GM13977 (cell line): ENCODE data around the gene ERRFI1.
"Not testable (repeated sequence)": the region's sequence is repeated elsewhere in the genome, so short reads cannot be mapped to it uniquely, and the experiment has no call there.

ENCODE experiments used
- DNase-seq: peaks from one replicate; pipeline ENCODE4 v3.0.0; 2012; ENCODE audit warnings: low spot score
- in situ Hi-C: fragments of 300-500 bp; cut with MboI; formaldehyde crosslinking; loops from one replicate; pipeline ENCODE4 v1.12.0; 2022; ENCODE audit warnings: low sequenced_read_pairs, low pct_unique_long_range_greater_than_20kb, mixed read lengths, inconsistent platforms; ENCODE audit not compliant: unreplicated experiment
- TF ChIP-seq, protein P1 (sequence below): IDR thresholded peaks from 2 replicates; pipeline ENCODE4 v1.5.1; 2012; ENCODE audit warnings: mild to moderate bottlenecking, control low read depth; ENCODE audit not compliant: insufficient read depth; ENCODE audit errors: extremely low read depth, missing control alignments

The ERRFI1 gene

DNA sequence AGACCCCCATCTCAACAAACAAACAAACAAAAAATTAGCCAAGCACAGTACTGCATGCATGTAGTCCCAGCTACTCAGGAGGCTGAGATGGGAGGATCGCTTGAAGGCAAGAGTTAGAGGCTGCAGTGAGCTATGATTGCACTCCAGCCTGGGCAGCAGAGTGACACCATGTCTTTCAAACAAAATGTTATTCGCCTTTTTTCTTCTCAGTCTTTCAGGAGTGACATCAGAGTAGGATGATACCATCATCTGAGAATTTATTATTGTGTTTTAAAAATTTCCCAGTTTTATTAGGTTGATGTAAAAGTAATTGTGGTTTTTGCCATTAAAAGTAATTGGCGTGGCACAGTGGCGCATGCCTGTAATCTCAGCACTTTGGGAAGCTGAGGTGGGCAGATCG is 53.8 kb downstream of the ERRFI1 start:
- TF ChIP-seq, protein P1, sequence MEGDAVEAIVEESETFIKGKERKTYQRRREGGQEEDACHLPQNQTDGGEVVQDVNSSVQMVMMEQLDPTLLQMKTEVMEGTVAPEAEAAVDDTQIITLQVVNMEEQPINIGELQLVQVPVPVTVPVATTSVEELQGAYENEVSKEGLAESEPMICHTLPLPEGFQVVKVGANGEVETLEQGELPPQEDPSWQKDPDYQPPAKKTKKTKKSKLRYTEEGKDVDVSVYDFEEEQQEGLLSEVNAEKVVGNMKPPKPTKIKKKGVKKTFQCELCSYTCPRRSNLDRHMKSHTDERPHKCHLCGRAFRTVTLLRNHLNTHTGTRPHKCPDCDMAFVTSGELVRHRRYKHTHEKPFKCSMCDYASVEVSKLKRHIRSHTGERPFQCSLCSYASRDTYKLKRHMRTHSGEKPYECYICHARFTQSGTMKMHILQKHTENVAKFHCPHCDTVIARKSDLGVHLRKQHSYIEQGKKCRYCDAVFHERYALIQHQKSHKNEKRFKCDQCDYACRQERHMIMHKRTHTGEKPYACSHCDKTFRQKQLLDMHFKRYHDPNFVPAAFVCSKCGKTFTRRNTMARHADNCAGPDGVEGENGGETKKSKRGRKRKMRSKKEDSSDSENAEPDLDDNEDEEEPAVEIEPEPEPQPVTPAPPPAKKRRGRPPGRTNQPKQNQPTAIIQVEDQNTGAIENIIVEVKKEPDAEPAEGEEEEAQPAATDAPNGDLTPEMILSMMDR = no peak
- in situ Hi-C loops = no loop called here
- no peak for DNase-seq

DNA sequence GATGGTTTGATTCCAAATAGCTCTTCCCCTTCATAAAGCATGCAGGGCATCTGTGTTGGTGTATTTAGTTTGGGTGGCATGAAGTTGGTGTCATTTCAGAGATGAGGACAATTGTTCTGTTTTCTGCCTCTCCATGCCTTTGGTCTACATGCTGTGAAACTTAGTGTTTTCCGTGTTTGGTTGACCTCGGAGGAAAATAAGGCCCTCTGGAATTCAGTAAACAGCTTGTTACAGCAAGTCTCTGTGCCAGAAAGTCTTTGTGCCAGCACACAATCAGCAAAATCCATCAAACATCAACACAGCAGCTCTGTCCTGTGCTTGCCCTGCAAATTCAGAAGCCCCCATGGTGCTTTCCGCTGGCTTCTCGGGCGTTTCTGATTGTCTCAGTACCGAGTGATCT is 55.1 kb downstream of the ERRFI1 start:
- no peak for DNase-seq
- in situ Hi-C loops = no loop called here
- TF ChIP-seq, protein P1 = no peak

DNA sequence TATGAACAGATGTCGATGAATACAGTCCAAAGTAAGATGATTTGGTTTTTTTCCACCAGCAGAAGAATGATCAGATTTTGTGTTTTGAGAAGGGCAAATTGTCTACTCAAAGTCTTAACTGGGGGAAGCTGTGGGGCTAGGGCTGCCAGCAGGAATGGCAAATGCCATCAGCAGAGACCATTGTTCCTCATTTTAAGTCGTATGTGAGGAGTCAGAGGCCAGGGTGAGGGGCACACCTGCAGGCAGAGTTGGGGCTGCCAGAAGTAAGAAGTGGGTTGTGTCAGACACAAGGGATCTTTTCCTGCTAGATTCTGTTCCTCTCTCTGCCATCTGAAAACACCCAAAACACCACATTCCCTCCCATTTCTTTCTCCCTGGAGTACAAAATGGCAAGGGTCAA is 55.9 kb downstream of the ERRFI1 start:
- TF ChIP-seq, protein P1 = no peak
- in situ Hi-C loops = no loop called here
- DNase-seq = no peak

DNA sequence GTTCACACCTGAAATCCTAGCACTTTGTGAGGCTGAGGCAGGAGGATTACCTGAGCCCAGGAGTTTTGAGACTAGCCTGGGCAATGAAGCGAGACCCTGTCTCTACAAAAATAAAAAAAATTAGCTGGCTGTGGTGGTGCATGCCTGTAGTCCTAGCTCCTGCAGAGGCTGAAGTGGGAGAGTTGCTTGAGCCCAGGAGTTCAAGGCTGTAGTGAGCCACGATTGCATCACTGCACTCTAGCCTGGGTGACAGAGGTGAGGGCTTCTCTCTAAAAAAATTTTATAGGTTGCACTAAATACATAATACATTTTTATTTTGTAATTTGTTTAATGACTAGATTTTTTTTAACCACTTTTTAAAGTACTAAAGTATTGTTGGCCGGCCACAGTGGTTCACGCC is 58.5 kb downstream of the ERRFI1 start:
- in situ Hi-C loops = no loop called here

DNA sequence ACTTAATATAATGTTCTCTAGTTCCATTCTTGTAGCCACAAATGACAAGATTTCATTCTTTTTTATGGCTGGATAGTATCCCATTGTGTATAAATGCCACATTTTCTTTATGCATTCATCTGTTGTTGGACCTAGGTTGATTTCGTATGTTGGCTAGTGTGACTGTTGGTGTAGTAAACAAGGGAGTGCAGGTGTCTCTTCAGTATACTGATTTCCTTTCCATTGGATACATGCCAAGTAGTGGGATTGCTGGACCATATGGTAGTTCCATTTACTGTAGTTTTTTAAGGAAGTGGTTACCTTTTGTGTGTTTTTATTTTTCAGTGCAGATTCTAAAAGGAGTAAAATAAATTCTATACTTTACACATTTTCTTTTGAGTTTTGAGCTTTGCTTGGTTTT is 58.9 kb downstream of the ERRFI1 start:
- TF ChIP-seq, protein P1 = no peak
- in situ Hi-C loops = no loop called here
- DNase-seq = no peak

More for the DNA sequence above, 58.5 kb downstream of the ERRFI1 start:
- no peak for DNase-seq
- TF ChIP-seq, protein P1 = no peak

DNA sequence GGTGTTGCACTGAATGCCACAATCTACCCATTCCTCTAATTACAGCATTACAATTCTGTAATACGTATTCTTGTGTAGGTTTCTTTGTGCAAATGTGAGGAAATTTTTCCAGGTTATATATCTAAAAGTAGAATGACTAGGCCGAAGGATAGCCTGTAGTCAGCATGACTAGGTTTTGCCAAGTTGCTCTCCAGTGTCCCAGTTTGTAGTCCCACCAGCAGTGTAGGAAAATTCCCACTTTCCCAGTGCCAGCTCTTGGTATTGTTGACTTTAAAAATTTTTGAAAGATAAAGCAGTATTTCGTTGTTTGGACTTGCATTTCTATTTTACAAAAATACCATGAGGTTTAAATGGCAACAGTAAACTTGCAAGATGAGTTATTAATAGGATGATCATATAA is 61.6 kb downstream of the ERRFI1 start:
- TF ChIP-seq, protein P1 = no peak
- no peak for DNase-seq
- in situ Hi-C loops = no loop called here

DNA sequence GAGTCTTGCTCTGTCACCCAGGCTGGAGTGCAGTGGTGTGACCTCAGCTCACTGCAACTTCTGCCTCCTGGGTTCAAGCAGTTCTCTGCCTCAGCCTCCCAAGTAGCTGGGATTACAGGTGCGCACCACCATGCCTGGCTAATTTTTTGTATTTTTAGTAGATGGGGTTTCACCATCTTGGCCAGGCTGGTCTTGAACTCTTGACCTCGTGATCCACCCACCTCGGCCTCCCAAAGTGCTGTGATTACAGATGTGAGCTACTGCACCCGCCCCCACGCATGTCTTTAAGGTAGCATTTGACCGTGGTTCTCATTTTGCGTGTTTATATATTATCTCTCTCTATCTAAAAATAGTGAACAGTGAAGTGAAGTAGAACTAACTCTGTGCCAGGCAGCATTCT is 62.3 kb downstream of the ERRFI1 start:
- DNase-seq, in situ Hi-C loops: not testable (repeated sequence)

DNA sequence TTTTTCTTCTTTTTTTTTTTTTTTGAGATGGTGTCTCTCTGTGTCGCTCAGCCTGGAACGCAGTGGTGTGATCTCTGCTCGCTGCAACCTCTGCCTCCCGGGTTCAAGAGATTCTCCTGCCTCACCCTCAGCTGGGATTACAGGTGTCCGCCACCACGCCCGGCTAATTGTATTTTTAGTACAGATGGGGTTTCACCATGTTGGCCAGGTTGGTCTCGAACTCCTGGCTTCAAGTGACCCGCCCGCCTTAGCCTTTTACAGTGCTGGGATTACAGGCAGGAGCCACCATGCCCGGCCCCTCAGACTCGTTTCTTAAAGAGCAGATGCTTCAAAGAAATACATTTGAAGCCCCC is 62.8 kb downstream of the ERRFI1 start:
- in situ Hi-C loops = not testable (repeated sequence)

More for the DNA sequence above, 62.8 kb downstream of the ERRFI1 start:
- not testable (repeated sequence) for DNase-seq
